Gastroesophageal sphincter (tissue), 4 donors: Measurements from ENCODE around the gene SLC2A9. TPM values are rescaled to one million over a fixed set of nuclear protein-coding genes. Genes with fewer than 3 reads are reported as not detected.
"Not testable (repeated sequence)": the region's sequence is repeated elsewhere in the genome, so short reads cannot be mapped to it uniquely, and the experiment has no call there.

Experiments
- ATAC-seq: fragments of 150-250 bp; one replicate; pipeline ENCODE4 v1.9.1; 2016; ENCODE audit warnings: mild to moderate bottlenecking, moderate library complexity
- H3K27ac ChIP-seq, 4 donors: fragments of 200-600 bp; sonication (generic) in 3 of 4; 1 replicate in 3 of 4; 2 replicates in 1 of 4; pipeline ENCODE4 v1.5.1; 2016 to 2019
- H3K27me3 ChIP-seq: fragments of 200-600 bp; sonication (generic); one replicate; pipeline ENCODE4 v1.5.1; 2019
- H3K36me3 ChIP-seq, 2 donors: fragments of 200-600 bp; sonication (generic); one replicate each; pipeline ENCODE4 v1.5.1; 2019; ENCODE audit warnings: control low read depth in 1 of 2
- H3K4me1 ChIP-seq, 3 donors: fragments of 200-600 bp; sonication (generic); 1 replicate in 2 of 3; 2 replicates in 1 of 3; pipeline ENCODE4 v1.5.1; 2016 to 2019; ENCODE audit warnings: control low read depth in 2 of 3
- H3K4me3 ChIP-seq, 2 donors: fragments of 200-600 bp; sonication (generic); one replicate each; pipeline ENCODE4 v1.5.1; 2019; ENCODE audit warnings: mild to moderate bottlenecking in 1 of 2, moderate library complexity in 1 of 2
- H3K9me3 ChIP-seq, 3 donors: fragments of 200-600 bp; sonication (generic); one replicate each; pipeline ENCODE4 v1.5.1; 2017 to 2019; ENCODE audit warnings: control low read depth in 2 of 3
- EP300 ChIP-seq: sonication (generic); formaldehyde crosslinking; IDR thresholded peaks from one replicate; pipeline ENCODE4 v1.6.1; 2017; ENCODE audit warnings: antibody characterized with exemption, mild to moderate bottlenecking
- POLR2A ChIP-seq, 2 donors: fragments of 450-650 bp; IDR thresholded peaks; one replicate each; pipeline ENCODE4 v1.6.1; 2017; ENCODE audit warnings: antibody characterized with exemption in 2 of 2, mild to moderate bottlenecking in 2 of 2, moderate library complexity in 1 of 2
- POLR2AphosphoS5 ChIP-seq: sonication (generic); formaldehyde crosslinking; IDR thresholded peaks from one replicate; pipeline ENCODE4 v1.6.1; 2017; ENCODE audit warnings: antibody characterized with exemption
- WGBS, 2 donors: methylation state at CpG; one replicate each; pipeline ENCODE4 v1.1.5; 2018; ENCODE audit warnings: low coverage in 1 of 2; 5-methylcytosine and 5-hydroxymethylcytosine counted together
- total RNA-seq, 4 donors: library from RNA; depleted of rRNA; stranded (reverse); fragments of >200 nt; gene quantifications; one replicate each; pipeline ENCODE4 v1.1.0, GENCODE V29; 2016
- TF ChIP-seq, protein P1 (sequence below), 4 experiments: fragments of 200-600 bp in 2 of 4; fragments of 450-650 bp in 2 of 4; sonication (generic) in 1 of 4; IDR thresholded peaks; one replicate each; pipeline ENCODE4 v1.5.1; 2017 to 2019; ENCODE audit warnings: antibody characterized with exemption in 4 of 4, mild to moderate bottlenecking in 2 of 4, moderate library complexity in 2 of 4

The SLC2A9 gene
- total RNA-seq, 4 donors from 2014 or later: 3.1 to 6.5 (median 4.3) TPM

DNA sequence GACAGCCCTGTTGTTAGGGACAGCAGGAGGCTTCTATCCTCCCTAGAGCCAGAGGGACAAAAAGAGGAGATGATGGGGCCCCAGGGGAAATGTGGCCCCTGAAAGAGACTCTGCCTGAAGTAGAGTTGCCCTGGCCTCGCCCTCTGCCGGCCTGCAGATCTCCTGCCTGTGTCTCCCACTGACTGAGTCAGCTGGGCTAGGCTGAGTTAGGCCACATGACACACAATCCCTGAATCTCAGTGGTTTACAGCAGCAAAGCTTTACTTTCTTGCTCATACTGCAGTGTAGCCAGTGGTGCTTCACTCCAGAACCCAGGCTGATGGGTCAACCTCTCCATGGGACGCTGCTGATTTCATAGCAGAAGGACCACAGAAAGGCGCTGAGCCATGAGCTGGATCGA lies 216.4 kb downstream of the SLC2A9 start:
- no peaks in the 10 kb centered on the region for H3K4me1 ChIP-seq
- 93 to 100% methylated on average over 1 to 3 of the region's 5 CpGs for WGBS, 2 donors
- no peaks in the 10 kb centered on the region for H3K36me3 ChIP-seq
- H3K27me3 ChIP-seq: peaks cover 6% of the 10 kb centered on the region
- no peak overlapping the region for H3K27ac ChIP-seq
- no peaks in the 10 kb centered on the region for H3K9me3 ChIP-seq
- TF ChIP-seq EP300: no peak
- TF ChIP-seq, protein P1, sequence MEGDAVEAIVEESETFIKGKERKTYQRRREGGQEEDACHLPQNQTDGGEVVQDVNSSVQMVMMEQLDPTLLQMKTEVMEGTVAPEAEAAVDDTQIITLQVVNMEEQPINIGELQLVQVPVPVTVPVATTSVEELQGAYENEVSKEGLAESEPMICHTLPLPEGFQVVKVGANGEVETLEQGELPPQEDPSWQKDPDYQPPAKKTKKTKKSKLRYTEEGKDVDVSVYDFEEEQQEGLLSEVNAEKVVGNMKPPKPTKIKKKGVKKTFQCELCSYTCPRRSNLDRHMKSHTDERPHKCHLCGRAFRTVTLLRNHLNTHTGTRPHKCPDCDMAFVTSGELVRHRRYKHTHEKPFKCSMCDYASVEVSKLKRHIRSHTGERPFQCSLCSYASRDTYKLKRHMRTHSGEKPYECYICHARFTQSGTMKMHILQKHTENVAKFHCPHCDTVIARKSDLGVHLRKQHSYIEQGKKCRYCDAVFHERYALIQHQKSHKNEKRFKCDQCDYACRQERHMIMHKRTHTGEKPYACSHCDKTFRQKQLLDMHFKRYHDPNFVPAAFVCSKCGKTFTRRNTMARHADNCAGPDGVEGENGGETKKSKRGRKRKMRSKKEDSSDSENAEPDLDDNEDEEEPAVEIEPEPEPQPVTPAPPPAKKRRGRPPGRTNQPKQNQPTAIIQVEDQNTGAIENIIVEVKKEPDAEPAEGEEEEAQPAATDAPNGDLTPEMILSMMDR (IDR thresholded peaks at IDR 0.05): no peak
- no peak for TF ChIP-seq POLR2AphosphoS5
- TF ChIP-seq POLR2A (IDR thresholded peaks at IDR 0.05): no peak
- H3K4me3 ChIP-seq: no peak overlapping the region
- no peak for ATAC-seq

DNA sequence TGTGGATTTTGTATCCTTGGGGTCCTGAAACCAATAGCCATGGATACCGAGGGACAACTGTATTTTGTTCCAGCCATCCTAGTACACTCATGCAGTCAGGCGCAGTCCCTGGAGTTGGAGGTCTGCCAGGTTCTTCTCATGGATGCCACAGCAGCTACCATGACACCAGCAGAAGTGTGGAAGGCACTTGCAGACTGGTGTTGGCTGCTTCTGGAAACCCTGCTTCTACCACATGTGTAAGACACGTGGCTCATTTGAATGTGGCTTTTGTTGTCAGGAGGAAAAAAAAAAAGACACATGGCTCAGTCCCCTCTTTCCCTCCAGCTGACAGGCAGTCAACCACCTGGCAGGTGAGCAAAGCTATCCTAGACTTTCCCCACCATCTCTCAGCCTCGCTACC lies 220.4 kb downstream of the SLC2A9 start:
- H3K36me3 ChIP-seq: no peaks in the 10 kb centered on the region
- WGBS, 2 donors: 83 to 88% methylated on average over 2 to 3 of the region's 4 CpGs
- no peak overlapping the region for H3K27ac ChIP-seq
- no peaks in the 10 kb centered on the region for H3K9me3 ChIP-seq
- ATAC-seq: no peak
- TF ChIP-seq POLR2A (IDR thresholded peaks at IDR 0.05) (no peak), POLR2AphosphoS5 (no peak), EP300 (no peak)
- TF ChIP-seq, protein P1 (IDR thresholded peaks at IDR 0.05): no peak
- no peaks in the 10 kb centered on the region for H3K4me1 ChIP-seq
- peaks cover 6% of the 10 kb centered on the region for H3K27me3 ChIP-seq
- no peak overlapping the region for H3K4me3 ChIP-seq

GRCh38 chr4:9796641-9797040 lies 224.7 kb downstream of the SLC2A9 start:
- not testable (repeated sequence) for ATAC-seq, H3K4me1 ChIP-seq, H3K27me3 ChIP-seq, H3K36me3 ChIP-seq, H3K9me3 ChIP-seq, H3K27ac ChIP-seq, H3K4me3 ChIP-seq
- 0 to 10% methylated on average over 1 of the region's 2 CpGs for WGBS, 2 donors

DNA sequence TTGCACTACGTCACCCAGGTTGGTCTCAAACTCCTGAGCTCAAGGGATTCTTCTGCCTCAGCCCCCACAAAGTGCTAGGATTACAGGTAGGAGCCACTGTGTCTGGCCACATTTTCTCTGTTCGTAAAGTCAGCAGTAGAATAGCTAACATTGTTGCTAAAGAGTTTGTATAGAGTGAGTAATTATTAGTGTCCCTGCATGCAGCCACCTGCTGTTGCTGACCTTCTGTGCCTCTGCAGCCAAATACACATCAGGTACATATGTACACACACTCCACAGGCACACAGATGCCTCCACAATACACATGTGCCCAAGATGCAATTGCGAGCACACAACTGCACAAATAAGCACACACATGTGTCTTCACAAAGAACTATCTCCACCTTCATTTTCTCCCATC lies 228.9 kb downstream of the SLC2A9 start:
- ATAC-seq: no peak
- no peak for TF ChIP-seq POLR2A (IDR thresholded peaks at IDR 0.05)
- TF ChIP-seq POLR2AphosphoS5: no peak
- TF ChIP-seq, protein P1 (IDR thresholded peaks at IDR 0.05): no peak
- no peak for TF ChIP-seq EP300
- Histone ChIP-seq H3K4me1 (no peaks in the 10 kb centered on the region), H3K27ac (no peak overlapping the region), H3K4me3 (no peak overlapping the region), H3K27me3 (peaks cover 8% of the 10 kb centered on the region), H3K9me3 (peaks cover 0 to 6% (median 0%) of the 10 kb centered on the region in 3 donors), H3K36me3 (no peaks in the 10 kb centered on the region)
- WGBS, 2 donors: 89 to 94% methylated on average over 1 to 3 of the region's 3 CpGs

GRCh38 chr4:9785891-9786290 lies 235.4 kb downstream of the SLC2A9 start:
- ATAC-seq, H3K4me3 ChIP-seq, H3K27ac ChIP-seq, H3K36me3 ChIP-seq, H3K4me1 ChIP-seq, H3K9me3 ChIP-seq: not testable (repeated sequence)
- H3K27me3 ChIP-seq: peaks cover 37% of the 10 kb centered on the region
- WGBS, 2 donors: 81% methylated on average over 5 of the region's 5 CpGs; no CpG with 5 or more reads in 1 of the 2 donors

DNA sequence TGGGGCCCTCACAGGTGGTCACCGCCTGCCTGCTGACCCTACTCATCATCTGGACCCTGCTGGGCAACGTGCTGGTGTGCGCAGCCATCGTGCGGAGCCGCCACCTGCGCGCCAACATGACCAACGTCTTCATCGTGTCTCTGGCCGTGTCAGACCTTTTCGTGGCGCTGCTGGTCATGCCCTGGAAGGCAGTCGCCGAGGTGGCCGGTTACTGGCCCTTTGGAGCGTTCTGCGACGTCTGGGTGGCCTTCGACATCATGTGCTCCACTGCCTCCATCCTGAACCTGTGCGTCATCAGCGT lies 239.2 kb downstream of the SLC2A9 start:
- Histone ChIP-seq H3K4me1 (peaks cover 0 to 5% (median 0%) of the 10 kb centered on the region in 3 donors), H3K27ac (no peak overlapping the region), H3K36me3 (no peaks in the 10 kb centered on the region), H3K27me3 (peaks cover 41% of the 10 kb centered on the region), H3K4me3 (no peak overlapping the region), H3K9me3 (no peaks in the 10 kb centered on the region)
- TF ChIP-seq POLR2A (IDR thresholded peaks at IDR 0.05) (no peak), POLR2AphosphoS5 (no peak), EP300 (no peak)
- TF ChIP-seq, protein P1 (IDR thresholded peaks at IDR 0.05): no peak
- no peak for ATAC-seq
- WGBS, 2 donors: no CpG with 5 or more reads among the region's 22 CpGs
